Stimulated activated CD4-positive, alpha-beta T cell treated with anti-CD3 and anti-CD28 coated beads, Interleukin-2, amount 100 ng/mL, for 24 hours (primary cell): ENCODE results near the gene SOX5.

ENCODE experiments used
- DNase-seq, 2 donors: peaks; one replicate each; pipeline ENCODE4 v3.0.0-alpha.2; 2020

Gene SOX5

DNA sequence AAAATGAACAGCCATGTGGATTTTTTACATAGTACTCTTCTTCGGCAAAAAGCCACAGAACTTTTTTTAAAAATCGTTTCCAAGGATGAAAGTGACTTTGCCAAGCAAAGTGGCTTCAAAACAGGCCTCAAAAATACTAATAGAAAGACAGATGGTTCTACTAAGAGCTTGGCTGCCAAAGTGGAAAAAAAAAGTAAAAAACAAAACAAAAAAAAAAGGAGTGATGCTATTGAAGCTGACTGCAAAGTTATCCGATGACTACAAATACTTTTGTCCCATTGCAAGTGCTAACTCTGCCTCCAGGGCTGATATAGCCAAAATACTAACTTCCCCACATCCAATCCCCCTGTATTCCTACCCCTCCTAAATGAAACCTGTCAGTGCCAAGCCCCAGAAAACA, 277.6 kb downstream of the SOX5 start:
- no peak for DNase-seq

DNA sequence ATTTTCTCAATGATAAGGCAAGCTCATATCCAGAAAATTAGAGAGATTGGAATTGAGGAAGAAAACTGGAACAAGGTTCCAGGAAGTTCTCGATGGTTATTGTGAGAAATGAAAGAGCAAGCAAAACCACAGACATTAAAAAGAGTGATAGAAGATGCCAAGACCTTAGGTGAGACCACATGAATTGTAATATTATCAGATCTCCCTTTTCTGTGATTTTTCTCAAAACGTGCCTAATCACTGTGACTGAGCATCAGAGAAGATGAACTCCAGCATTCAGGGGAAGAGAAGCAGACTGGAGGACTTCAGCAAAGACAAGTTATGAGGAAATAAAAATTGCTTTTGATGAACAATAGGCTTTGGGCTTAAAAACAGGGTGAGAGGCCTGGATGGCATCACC, 278.8 kb downstream of the SOX5 start:
- DNase-seq, result no peak

DNA sequence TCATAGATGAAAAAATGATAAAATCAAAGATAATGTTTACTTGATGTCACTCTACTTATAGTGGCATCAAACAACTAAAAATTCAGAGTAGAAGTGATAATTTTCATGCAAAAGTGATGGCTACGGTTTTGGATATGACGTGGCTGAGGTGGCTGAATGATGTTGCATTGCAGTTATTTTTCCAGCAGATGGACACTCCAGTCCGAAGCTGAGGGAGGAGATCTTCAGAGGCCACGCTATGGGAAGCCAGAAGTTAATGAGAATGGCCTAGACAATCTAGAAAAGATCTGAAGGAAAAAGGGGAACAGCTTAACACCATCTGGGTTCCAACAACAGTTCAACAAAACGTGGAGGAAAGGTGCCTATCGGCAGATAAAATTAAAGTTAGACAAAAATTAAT, 279.8 kb downstream of the SOX5 start:
- DNase-seq, result no peak

GRCh38 chr12:23666866-23667265, 282.6 kb downstream of the SOX5 start:
- no peak for DNase-seq

- DNase-seq, result no peak
Observed at GRCh38 chr12:23662966-23663365, 286.5 kb downstream of the SOX5 start.

- no peak for DNase-seq
Observed at GRCh38 chr12:23659131-23659530, 290.3 kb downstream of the SOX5 start.

- no peak for DNase-seq
Observed at GRCh38 chr12:23657598-23657997, 291.9 kb downstream of the SOX5 start.

DNA sequence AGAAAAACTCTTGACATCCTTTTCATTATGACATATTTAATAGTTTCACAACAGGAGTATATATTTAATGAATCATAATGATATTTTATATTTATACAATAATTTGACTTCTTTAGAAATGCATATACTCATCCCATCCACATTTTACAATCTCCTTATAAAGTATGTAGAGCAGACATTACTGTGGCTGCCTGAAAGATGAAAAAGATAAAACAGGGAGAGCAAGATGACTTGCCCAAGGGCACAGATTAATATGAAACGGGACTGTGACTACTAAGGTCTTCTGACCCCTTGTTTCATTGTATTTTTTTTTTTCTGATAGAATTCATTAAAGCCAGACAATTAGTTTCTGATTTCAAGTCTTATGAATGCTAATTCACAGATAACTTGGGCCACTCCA, 293.6 kb downstream of the SOX5 start:
- DNase-seq, result no peak

DNA sequence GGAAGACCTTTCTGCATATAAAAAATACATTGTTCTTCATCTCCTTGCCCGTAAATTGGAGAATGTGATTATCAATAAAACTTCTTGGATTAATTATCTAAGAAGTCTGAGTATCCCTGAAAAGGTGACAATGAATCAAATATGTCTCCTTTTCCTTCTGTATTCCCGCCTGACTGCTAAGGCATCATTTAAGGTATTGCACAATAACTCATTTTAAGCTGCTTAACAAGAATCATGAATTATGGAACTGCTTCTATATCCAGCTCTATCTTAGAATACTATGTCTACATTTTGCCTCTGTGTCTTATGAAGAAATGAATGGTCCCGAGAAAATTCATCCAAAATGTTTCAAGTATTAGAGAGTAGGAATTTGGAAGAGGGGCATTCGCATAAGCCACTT, 294.4 kb downstream of the SOX5 start:
- DNase-seq, result no peak

GRCh38 chr12:23648546-23648945, 300.9 kb downstream of the SOX5 start:
- DNase-seq, result no peak

- DNase-seq, result no peak
Observed at GRCh38 chr12:23640754-23641153, 308.7 kb downstream of the SOX5 start.

- no peak for DNase-seq
Observed at GRCh38 chr12:23634344-23634743, 315.1 kb downstream of the SOX5 start.

DNA sequence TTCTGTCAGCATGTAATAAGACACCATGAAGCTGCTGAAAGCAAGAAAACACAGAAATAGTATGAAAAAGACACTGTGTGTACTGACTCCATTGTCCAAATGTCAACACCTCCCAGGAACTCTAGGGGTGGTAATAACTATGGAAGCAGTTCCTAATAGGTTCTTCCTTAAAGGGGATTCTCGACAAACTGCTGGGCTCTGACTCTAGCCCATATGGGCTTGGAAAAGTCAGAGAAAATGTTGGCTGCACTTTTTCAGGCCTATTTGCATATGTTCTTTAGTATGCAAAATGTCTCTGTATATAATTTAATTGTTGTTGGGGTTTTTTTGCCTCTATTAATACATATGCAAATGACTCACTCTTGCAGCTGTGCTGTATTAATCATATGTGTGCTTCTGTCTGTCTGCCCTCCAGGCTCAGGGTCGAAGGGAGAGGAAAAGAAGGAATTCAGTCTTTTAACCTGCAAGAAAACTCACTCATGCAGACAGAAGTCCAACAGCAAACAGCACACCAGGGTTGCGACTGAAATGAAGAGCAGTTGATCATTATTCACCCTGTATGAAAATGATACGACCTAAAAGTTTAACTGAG, 317.6 kb downstream of the SOX5 start:
- no peak for DNase-seq

DNA sequence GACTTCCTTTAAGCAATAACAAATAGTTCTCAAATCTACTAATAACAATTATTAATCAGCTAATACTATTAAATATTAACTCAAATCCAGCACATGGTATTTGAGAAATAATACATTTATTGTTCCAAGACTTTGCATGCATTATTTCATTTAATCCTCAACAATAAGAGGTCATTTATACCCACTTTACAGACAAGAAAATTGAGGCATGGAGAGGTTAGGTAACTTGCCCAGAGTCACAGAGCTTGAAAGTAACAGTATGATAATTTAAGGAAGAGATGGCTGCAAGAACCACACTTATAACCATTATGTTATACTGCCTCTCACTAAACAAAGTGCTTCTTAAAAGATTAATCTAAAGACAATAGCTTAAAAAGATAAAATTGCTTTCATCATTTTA, 318.9 kb downstream of the SOX5 start:
- no peak for DNase-seq

GRCh38 chr12:23628806-23629205, 320.7 kb downstream of the SOX5 start:
- no peak for DNase-seq

GRCh38 chr12:23626791-23627190, 322.7 kb downstream of the SOX5 start:
- no peak for DNase-seq

- DNase-seq, result no peak
Observed at GRCh38 chr12:23621900-23622299, 327.6 kb downstream of the SOX5 start.

DNA sequence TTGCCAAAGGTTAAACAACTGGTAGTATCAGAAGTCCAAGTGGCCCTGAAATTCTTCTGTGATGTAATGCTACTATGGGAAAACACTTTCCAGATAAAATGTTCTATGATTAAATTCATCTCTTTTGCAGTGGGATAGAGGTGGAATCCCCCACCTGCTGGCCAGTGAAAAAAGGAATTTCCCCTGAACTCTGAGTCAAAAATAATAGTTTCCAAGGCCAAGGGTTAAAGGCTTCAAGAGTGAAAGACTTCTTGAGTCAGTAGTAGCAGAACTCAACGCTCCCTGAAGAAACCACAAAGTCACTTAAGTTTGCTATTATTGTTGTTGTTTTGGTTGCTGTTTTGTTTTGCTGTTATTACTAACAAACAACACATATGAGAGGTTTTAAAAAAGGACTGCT, 330.8 kb downstream of the SOX5 start:
- DNase-seq, result no peak

GRCh38 chr12:23617749-23618148, 331.7 kb downstream of the SOX5 start:
- no peak for DNase-seq

GRCh38 chr12:23614280-23614679, 335.2 kb downstream of the SOX5 start:
- no peak for DNase-seq

DNA sequence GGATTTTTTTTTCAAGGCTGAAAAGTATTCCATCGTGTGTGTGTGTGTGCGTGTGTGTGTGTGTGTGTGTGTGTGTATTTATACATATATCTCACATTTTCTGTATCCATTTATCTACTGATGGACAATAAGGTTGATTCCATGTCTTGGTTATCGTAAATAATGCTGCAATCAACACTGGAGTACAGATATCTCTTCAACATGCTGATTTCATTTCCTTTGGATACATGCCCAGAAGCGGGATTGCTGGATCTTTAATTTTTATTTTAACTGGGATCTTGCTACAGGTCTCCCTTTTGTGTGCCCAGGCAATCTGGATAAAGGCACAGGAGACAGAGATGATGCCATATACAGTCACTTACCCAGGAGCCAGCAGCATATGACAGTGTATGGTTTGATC, 338.1 kb downstream of the SOX5 start:
- no peak for DNase-seq

- no peak for DNase-seq
Observed at GRCh38 chr12:23600919-23601318, 348.6 kb downstream of the SOX5 start.

DNA sequence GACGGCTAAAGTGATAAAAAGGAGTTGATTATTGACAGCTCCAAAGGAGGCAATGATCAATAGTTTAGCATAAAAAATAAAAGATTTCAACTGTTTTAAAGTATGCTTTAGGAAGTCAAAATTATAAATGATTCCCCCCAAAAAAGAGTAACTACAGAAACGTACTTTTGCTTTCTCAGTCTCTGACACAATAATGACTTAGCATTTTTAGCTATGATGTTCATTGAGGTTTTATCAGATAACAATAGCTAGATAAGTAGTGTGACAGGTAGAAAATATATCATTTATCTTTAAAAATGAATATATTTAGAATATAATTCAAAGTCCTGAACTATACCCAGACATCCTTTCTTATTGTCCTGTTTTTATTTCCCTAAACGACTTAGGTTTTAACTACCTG, 352.9 kb downstream of the SOX5 start:
- no peak for DNase-seq

DNA sequence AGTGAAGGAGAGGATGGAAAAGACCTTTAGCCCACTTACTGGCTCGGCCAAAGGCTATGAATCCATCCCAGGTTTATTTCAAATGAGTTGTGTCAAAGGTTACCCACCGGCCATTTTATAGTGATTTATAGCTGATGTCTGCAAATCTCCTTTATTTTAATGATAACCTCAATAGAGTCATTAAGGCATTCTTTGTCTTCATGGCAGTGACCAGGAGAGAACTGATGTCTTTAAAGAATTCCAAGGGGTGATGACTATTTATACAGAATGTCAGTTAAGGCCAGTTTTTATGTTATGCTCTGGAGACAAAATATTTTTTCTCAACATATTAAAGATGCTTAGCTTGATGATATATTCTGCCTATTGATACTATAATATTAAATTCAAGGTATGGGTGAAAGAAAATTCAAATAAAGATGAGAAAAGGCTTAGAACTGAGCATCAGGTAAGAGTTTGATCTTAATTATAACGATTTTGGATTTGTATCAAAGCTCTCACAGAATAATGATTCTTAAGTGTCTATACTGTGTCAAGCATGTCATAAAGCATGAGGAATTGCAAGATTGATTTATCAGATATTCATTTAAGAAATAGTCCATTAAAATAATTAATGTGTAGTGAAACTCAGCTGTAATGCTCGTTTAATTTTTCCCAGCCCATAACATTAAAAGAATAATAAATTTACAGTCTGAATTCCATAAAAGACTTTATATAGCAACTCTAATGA, 361.5 kb downstream of the SOX5 start:
- DNase-seq, result no peak

GRCh38 chr12:23585782-23586163, 363.7 kb downstream of the SOX5 start:
- DNase-seq, result no peak
